ENCODE measurements around the gene DBNL. TPM values are rescaled to one million over a fixed set of nuclear protein-coding genes. Genes with fewer than 3 reads are reported as not detected.

The DBNL gene
- total RNA-seq, 1 donor: 100 TPM

- Histone ChIP-seq H3K27me3 (ENCODE audit: insufficient read depth, low read length) (peaks cover 6% of the 10 kb centered on the region), H3K4me1 (ENCODE audit: insufficient read depth, low read length) (peaks cover 6% of the 10 kb centered on the region), H3K9me3 (ENCODE audit: low read depth, low read length) (no peaks in the 10 kb centered on the region), H3K4me3 (ENCODE audit: low read length) (no peak overlapping the region)
Measured at GRCh38 chr7:44103566-44103922, 59.0 kb downstream of the DBNL start.

- Histone ChIP-seq H3K4me3 (ENCODE audit: low read length) (peak within 1 kb of the TSS; percentile 22), H3K27me3 (ENCODE audit: insufficient read depth, low read length) (peaks cover 6% of the 10 kb centered on the region), H3K4me1 (ENCODE audit: insufficient read depth, low read length) (peaks cover 6% of the 10 kb centered on the region), H3K9me3 (ENCODE audit: low read depth, low read length) (no peaks in the 10 kb centered on the region)
Measured at GRCh38 chr7:44103923-44104859, 59.7 kb downstream of the DBNL start, which contains the start of gene AEBP1. Gene AEBP1, plus strand, starts transcription at chr7:44104345. Its CDS starts 321 bp downstream, at chr7:44104666.

GRCh38 chr7:44104860-44105771, 60.6 kb downstream of the DBNL start:
- Histone ChIP-seq H3K4me3 (ENCODE audit: low read length) (peak overlapping the region; percentile 22), H3K27me3 (ENCODE audit: insufficient read depth, low read length) (peaks cover 6% of the 10 kb centered on the region), H3K4me1 (ENCODE audit: insufficient read depth, low read length) (peaks cover 6% of the 10 kb centered on the region), H3K9me3 (ENCODE audit: low read depth, low read length) (no peaks in the 10 kb centered on the region)

- H3K9me3 ChIP-seq (ENCODE audit: low read depth, low read length): no peaks in the 10 kb centered on the region
- peaks cover 5% of the 10 kb centered on the region for H3K4me1 ChIP-seq (ENCODE audit: insufficient read depth, low read length)
- H3K4me3 ChIP-seq (ENCODE audit: low read length): no peak overlapping the region
- H3K27me3 ChIP-seq (ENCODE audit: insufficient read depth, low read length): peaks cover 6% of the 10 kb centered on the region
Measured at GRCh38 chr7:44105832-44106231, 61.3 kb downstream of the DBNL start.

GRCh38 chr7:44106311-44107065, 62.0 kb downstream of the DBNL start:
- Histone ChIP-seq H3K4me1 (ENCODE audit: insufficient read depth, low read length) (no peaks in the 10 kb centered on the region), H3K4me3 (ENCODE audit: low read length) (no peak overlapping the region), H3K9me3 (ENCODE audit: low read depth, low read length) (no peaks in the 10 kb centered on the region), H3K27me3 (ENCODE audit: insufficient read depth, low read length) (peaks cover 6% of the 10 kb centered on the region)

GRCh38 chr7:44107116-44107960, 62.8 kb downstream of the DBNL start:
- peaks cover 6% of the 10 kb centered on the region for H3K27me3 ChIP-seq (ENCODE audit: insufficient read depth, low read length)
- H3K4me3 ChIP-seq (ENCODE audit: low read length): no peak overlapping the region
- no peaks in the 10 kb centered on the region for H3K9me3 ChIP-seq (ENCODE audit: low read depth, low read length)
- H3K4me1 ChIP-seq (ENCODE audit: insufficient read depth, low read length): no peaks in the 10 kb centered on the region

- Histone ChIP-seq H3K4me3 (ENCODE audit: low read length) (no peak overlapping the region), H3K27me3 (ENCODE audit: insufficient read depth, low read length) (peaks cover 5% of the 10 kb centered on the region), H3K4me1 (ENCODE audit: insufficient read depth, low read length) (no peaks in the 10 kb centered on the region), H3K9me3 (ENCODE audit: low read depth, low read length) (no peaks in the 10 kb centered on the region)
Measured at GRCh38 chr7:44107961-44108767, 63.7 kb downstream of the DBNL start.

- Histone ChIP-seq H3K27me3 (ENCODE audit: insufficient read depth, low read length) (no peaks in the 10 kb centered on the region), H3K4me3 (ENCODE audit: low read length) (no peak overlapping the region), H3K4me1 (ENCODE audit: insufficient read depth, low read length) (no peaks in the 10 kb centered on the region), H3K9me3 (ENCODE audit: low read depth, low read length) (no peaks in the 10 kb centered on the region)
Measured at GRCh38 chr7:44108768-44109750, 64.6 kb downstream of the DBNL start.

- Histone ChIP-seq H3K4me1 (ENCODE audit: insufficient read depth, low read length) (no peaks in the 10 kb centered on the region), H3K27me3 (ENCODE audit: insufficient read depth, low read length) (no peaks in the 10 kb centered on the region), H3K4me3 (ENCODE audit: low read length) (no peak overlapping the region), H3K9me3 (ENCODE audit: low read depth, low read length) (no peaks in the 10 kb centered on the region)
Measured at GRCh38 chr7:44109991-44110390, 65.5 kb downstream of the DBNL start.

GRCh38 chr7:44110719-44111635, 66.5 kb downstream of the DBNL start:
- Histone ChIP-seq H3K9me3 (ENCODE audit: low read depth, low read length) (no peaks in the 10 kb centered on the region), H3K4me1 (ENCODE audit: insufficient read depth, low read length) (no peaks in the 10 kb centered on the region), H3K4me3 (ENCODE audit: low read length) (no peak overlapping the region), H3K27me3 (ENCODE audit: insufficient read depth, low read length) (no peaks in the 10 kb centered on the region)
